GM10266 (cell line): Measurements from ENCODE around the gene SIRT7.

Experiments
- DNase-seq: peaks from one replicate; pipeline ENCODE4 v3.0.0; 2012; ENCODE audit errors: extremely low spot score
- CTCF ChIP-seq: IDR thresholded peaks from 2 replicates; pipeline ENCODE4 v1.5.1; 2012; ENCODE audit warnings: mild to moderate bottlenecking, low read depth; ENCODE audit not compliant: control insufficient read depth, insufficient read depth; ENCODE audit errors: missing control alignments

The SIRT7 gene

DNA sequence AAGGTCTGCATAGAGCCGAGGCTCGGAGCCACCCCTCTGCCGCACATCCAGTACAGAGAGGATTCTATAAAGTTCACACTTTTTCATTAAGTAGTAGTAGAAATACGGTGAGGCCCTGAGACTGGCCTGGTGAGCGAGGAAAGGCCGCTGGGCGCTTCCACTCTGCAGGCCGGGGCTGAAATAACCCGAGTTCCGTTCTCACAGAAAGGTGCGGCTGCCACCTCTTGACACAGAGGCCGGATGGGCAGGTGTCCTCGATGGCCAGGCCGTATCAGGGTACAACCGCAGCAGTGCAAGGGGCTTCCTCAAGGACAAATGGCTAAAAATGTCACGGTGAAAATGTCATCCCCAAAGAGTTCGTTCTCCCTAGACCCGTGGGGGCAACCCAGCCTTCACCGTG is 6.0 kb downstream of the SIRT7 start:
- no peak for DNase-seq
- TF ChIP-seq CTCF = no peak

- peak; percentile 100 for DNase-seq
- no peak for TF ChIP-seq CTCF
These were observed 6.6 kb downstream of the SIRT7 start, which contains the start of gene PCYT2 for GRCh38 chr17:81911277-81911961. Gene PCYT2, minus strand, starts transcription at chr17:81911399. Its CDS starts 44 bp downstream, at chr17:81911355.

DNA sequence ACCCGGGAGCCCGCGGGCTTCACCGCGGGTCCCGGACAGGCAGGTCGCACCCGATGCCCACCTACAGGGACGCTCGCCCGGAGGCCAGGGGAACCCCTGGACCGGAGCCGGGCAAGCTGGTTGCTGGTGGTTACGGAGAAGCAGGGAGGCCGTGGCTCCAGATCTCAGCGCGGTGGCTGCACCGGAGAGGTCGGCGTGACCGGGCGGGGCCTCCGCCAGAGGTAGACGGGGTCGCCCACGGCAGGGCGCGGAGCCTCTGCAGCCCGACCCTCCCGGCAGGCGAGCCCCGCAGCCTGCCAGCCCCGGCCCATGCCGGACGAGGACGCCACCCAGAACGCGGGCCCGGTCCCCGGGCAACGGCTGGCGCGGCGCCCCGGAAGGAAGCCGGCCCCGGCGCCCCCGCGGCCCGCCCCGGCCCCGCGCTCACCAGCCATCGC is 7.1 kb downstream of the SIRT7 start:
- TF ChIP-seq CTCF = no peak
- no peak for DNase-seq

GRCh38 chr17:81909966-81910839 is 7.8 kb downstream of the SIRT7 start:
- DNase-seq = no peak
- TF ChIP-seq CTCF = no peak

GRCh38 chr17:81909231-81909630 is 8.7 kb downstream of the SIRT7 start:
- DNase-seq = no peak
- TF ChIP-seq CTCF = no peak

- no peak for DNase-seq
These were observed 9.2 kb downstream of the SIRT7 start for GRCh38 chr17:81908793-81909192.

More at GRCh38 chr17:81908793-81909192, 9.2 kb downstream of the SIRT7 start:
- TF ChIP-seq CTCF = no peak
